Loucy (cell line): ENCODE results near the gene DCST1.

Experiments used
- H2AFZ ChIP-seq: fragments of 200-600 bp; sonication (generic); 2 replicates; pipeline ENCODE4 v1.6.0; 2016; ENCODE audit warnings: antibody characterized with exemption, mild to moderate bottlenecking, low read length, moderate library complexity
- H3F3A ChIP-seq: fragments of 200-600 bp; 2 replicates; pipeline ENCODE4 v1.6.0; 2016; ENCODE audit warnings: antibody characterized with exemption, low read depth, mild to moderate bottlenecking
- H3K27me3 ChIP-seq: fragments of 200-600 bp; sonication (generic); 2 replicates; pipeline ENCODE4 v1.6.1; 2014; ENCODE audit warnings: low read length, mild to moderate bottlenecking; ENCODE audit not compliant: insufficient read depth, poor library complexity, severe bottlenecking
- H3K36me3 ChIP-seq: fragments of 200-600 bp; sonication (generic); 2 replicates; pipeline ENCODE4 v1.6.1; 2016; ENCODE audit warnings: low read length; ENCODE audit not compliant: insufficient read depth
- H3K4me1 ChIP-seq: fragments of 200-600 bp; sonication (generic); 2 replicates; pipeline ENCODE4 v1.5.1; 2014; ENCODE audit warnings: low read length, mild to moderate bottlenecking; ENCODE audit not compliant: insufficient read depth, poor library complexity, severe bottlenecking
- H3K4me2 ChIP-seq: fragments of 200-600 bp; sonication (generic); 2 replicates; pipeline ENCODE4 v1.6.0; 2014; ENCODE audit warnings: antibody characterized with exemption, low read length, low read depth, mild to moderate bottlenecking; ENCODE audit not compliant: poor library complexity, severe bottlenecking
- H3K4me3 ChIP-seq: fragments of 200-600 bp; sonication (generic); 2 replicates; pipeline ENCODE4 v1.5.1; 2014; ENCODE audit warnings: low read length, mild to moderate bottlenecking, mixed read lengths; ENCODE audit not compliant: poor library complexity, severe bottlenecking
- H3K79me2 ChIP-seq: fragments of 200-600 bp; sonication (generic); 2 replicates; pipeline ENCODE4 v1.6.1; 2014; ENCODE audit warnings: low read length; ENCODE audit not compliant: insufficient read depth
- H3K9ac ChIP-seq: fragments of 200-600 bp; sonication (generic); 2 replicates; pipeline ENCODE4 v1.6.0; 2014; ENCODE audit warnings: mild to moderate bottlenecking, low read depth, low read length, moderate library complexity; ENCODE audit not compliant: poor library complexity, severe bottlenecking
- H3K9me2 ChIP-seq: fragments of 200-600 bp; sonication (generic); replicated peaks from 2 replicates; pipeline ENCODE4 v1.6.1; 2016; ENCODE audit warnings: low read depth, low read length, mixed read lengths
- H3K9me3 ChIP-seq: fragments of 200-600 bp; sonication (generic); 2 replicates; pipeline ENCODE4 v1.6.1; 2014; ENCODE audit warnings: mild to moderate bottlenecking, antibody characterized with exemption, low read length, low read depth; ENCODE audit not compliant: insufficient read depth
- H4K20me1 ChIP-seq: fragments of 200-600 bp; sonication (generic); 2 replicates; pipeline ENCODE4 v1.6.0; 2014; ENCODE audit warnings: antibody characterized with exemption, low read length, mild to moderate bottlenecking; ENCODE audit not compliant: insufficient read depth, poor library complexity, severe bottlenecking
- EZH2phosphoT487 ChIP-seq: fragments of 200-600 bp; IDR thresholded peaks from 2 replicates; pipeline ENCODE4 v1.6.1; 2018; ENCODE audit warnings: antibody characterized with exemption, mild to moderate bottlenecking, moderate library complexity, borderline replicate concordance
- TF ChIP-seq, protein P1 (sequence below): fragments of 200-600 bp; sonication (generic); conservative IDR thresholded peaks from 2 replicates; pipeline ENCODE4 v1.5.1; 2014; ENCODE audit warnings: mild to moderate bottlenecking, antibody characterized with exemption, low read length

Gene DCST1

DNA sequence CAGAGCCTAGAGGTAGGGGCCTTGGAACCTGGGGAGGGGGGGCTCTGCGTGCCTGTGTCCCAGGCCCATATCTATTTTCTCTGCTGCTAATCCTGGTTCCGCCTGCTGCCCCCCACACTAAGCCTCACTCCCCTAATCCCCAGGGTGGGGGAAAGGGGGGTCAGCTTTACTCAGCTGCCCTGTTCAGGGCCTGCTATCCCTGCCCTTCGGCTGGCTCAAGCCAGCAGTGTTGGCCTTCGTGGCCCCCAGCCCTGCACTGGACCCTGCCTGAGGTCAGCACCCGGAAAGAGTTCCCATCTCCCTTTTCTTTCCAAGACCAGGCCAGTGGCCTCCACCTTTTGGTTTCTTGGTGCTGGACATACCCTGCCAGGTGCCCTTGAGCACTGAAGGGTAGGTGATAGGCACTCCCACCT, 22.6 kb upstream of the DCST1 start:
- no peaks in the 10 kb centered on the region for H3K36me3 ChIP-seq
- H3K4me3 ChIP-seq, result no peak overlapping the region
- H4K20me1 ChIP-seq, result no peaks in the 10 kb centered on the region
- H3K4me1 ChIP-seq, result peaks cover 54% of the 10 kb centered on the region
- H3K27me3 ChIP-seq, result no peaks in the 10 kb centered on the region
- H3K79me2 ChIP-seq, result no peaks in the 10 kb centered on the region
- H3F3A ChIP-seq, result no peaks in the 10 kb centered on the region
- no peak overlapping the region for H3K9ac ChIP-seq
- no peaks in the 10 kb centered on the region for H3K9me2 ChIP-seq
- H3K4me2 ChIP-seq, result no peak overlapping the region
- no peak overlapping the region for H2AFZ ChIP-seq
- H3K9me3 ChIP-seq, result no peaks in the 10 kb centered on the region
- TF ChIP-seq, protein P1, sequence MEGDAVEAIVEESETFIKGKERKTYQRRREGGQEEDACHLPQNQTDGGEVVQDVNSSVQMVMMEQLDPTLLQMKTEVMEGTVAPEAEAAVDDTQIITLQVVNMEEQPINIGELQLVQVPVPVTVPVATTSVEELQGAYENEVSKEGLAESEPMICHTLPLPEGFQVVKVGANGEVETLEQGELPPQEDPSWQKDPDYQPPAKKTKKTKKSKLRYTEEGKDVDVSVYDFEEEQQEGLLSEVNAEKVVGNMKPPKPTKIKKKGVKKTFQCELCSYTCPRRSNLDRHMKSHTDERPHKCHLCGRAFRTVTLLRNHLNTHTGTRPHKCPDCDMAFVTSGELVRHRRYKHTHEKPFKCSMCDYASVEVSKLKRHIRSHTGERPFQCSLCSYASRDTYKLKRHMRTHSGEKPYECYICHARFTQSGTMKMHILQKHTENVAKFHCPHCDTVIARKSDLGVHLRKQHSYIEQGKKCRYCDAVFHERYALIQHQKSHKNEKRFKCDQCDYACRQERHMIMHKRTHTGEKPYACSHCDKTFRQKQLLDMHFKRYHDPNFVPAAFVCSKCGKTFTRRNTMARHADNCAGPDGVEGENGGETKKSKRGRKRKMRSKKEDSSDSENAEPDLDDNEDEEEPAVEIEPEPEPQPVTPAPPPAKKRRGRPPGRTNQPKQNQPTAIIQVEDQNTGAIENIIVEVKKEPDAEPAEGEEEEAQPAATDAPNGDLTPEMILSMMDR, result no peak
- TF ChIP-seq EZH2phosphoT487, result no peak

DNA sequence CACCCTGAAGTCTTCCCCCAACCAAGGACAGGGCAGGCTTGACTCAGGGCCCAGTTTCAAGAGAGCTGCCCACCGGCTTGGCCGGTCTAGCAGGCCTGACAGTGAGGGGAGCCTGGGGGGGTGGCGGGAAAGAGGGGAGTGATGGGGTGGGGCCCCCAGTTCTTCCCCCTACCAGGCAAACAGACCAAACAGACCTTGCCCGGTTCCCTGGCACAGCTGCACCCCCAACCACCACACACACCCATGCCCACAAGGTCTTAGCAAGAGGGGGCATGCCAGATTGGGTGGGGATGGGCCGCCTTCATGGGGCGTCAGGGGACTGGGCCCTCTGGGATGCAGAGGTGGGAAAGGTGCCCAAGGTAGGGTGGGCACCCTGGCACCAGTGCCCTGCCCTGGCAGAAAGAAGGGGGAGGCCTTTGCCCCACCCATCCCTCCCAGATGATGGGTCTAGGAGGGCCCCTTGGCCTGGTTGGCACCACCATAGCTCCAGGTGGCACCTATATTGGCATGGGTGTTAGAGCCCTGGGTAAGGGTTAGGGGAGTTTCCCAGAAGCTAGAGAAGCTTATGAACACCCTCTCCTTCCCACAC, 22.1 kb upstream of the DCST1 start:
- no peak overlapping the region for H3K4me2 ChIP-seq
- no peaks in the 10 kb centered on the region for H3K79me2 ChIP-seq
- no peak overlapping the region for H3K9ac ChIP-seq
- H4K20me1 ChIP-seq, result no peaks in the 10 kb centered on the region
- H3K9me2 ChIP-seq, result no peaks in the 10 kb centered on the region
- H3F3A ChIP-seq, result no peaks in the 10 kb centered on the region
- H2AFZ ChIP-seq, result no peak overlapping the region
- H3K27me3 ChIP-seq, result no peaks in the 10 kb centered on the region
- no peak overlapping the region for H3K4me3 ChIP-seq
- no peak for TF ChIP-seq EZH2phosphoT487
- TF ChIP-seq, protein P1, result no peak
- no peaks in the 10 kb centered on the region for H3K9me3 ChIP-seq
- no peaks in the 10 kb centered on the region for H3K36me3 ChIP-seq
- H3K4me1 ChIP-seq, result peaks cover 49% of the 10 kb centered on the region

DNA sequence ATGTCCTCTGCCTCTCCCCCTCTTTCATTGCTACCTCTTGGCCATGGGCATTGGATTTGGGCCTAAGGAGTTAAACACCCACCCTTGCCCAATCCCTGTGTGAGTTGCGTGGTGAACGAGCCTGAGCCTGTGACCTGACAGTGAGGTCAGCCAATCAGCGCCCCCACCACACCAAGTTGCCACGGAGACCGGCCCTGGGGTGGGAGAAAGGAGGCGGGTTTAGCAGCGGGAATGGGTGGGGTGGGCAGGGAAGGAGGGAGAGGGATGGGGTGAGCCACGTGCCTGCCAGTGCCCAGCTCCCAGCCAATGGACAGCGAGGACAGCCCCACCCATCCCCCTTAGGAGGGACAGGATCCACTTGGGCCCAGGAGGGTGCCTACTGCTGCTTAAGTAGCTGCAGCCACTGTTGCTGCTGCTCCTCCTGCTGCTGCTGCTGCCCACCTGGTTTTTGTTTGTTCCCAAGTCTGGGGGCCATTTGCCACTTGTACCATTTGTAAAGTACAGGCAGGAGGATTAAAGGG, 21.5 kb upstream of the DCST1 start:
- no peaks in the 10 kb centered on the region for H3K79me2 ChIP-seq
- no peaks in the 10 kb centered on the region for H3K27me3 ChIP-seq
- no peaks in the 10 kb centered on the region for H3F3A ChIP-seq
- peak overlapping the region; percentile 49 for H3K4me2 ChIP-seq
- TF ChIP-seq EZH2phosphoT487, result no peak
- TF ChIP-seq, protein P1, result no peak
- H3K4me1 ChIP-seq, result peaks cover 47% of the 10 kb centered on the region
- H2AFZ ChIP-seq, result no peak overlapping the region
- peak overlapping the region; percentile 28 for H3K9ac ChIP-seq
- no peak overlapping the region for H3K4me3 ChIP-seq
- H3K9me3 ChIP-seq, result no peaks in the 10 kb centered on the region
- no peaks in the 10 kb centered on the region for H3K9me2 ChIP-seq
- no peaks in the 10 kb centered on the region for H4K20me1 ChIP-seq
- H3K36me3 ChIP-seq, result no peaks in the 10 kb centered on the region
